T-cell (primary cell): Measurements from ENCODE around the gene EPB41L2. TPM values are rescaled to one million over a fixed set of nuclear protein-coding genes. Genes with fewer than 3 reads are reported as not detected.
A peak's percentile ranks its signal among the peaks of the same experiment; 100 is the strongest.

ENCODE experiments used
- ATAC-seq, 4 experiments: fragments of 200-7000 bp in 3 of 4; fragments of 150-1000 bp in 1 of 4; cut with Tn5 transposase; replicated peaks in 1 of 4; 1 replicate in 3 of 4; 2 replicates in 1 of 4; pipeline ENCODE4 v1.10.0; 2021; ENCODE audit warnings: moderate library complexity in 3 of 4, mild to moderate bottlenecking in 2 of 4, moderate number of reproducible peaks in 1 of 4
- CTCF ChIA-PET, 2 donors: fragments of 300-600 bp; sonication (Branson Sonifier 250); formaldehyde crosslinking; loops; one replicate each; lab custom pipeline; 2022; ENCODE audit warnings: antibody characterized with exemption in 2 of 2; lab: Charles Lee
- POLR2A ChIA-PET, 2 donors: fragments of 300-600 bp; sonication (Branson Sonifier 250); formaldehyde crosslinking; loops; one replicate each; lab custom pipeline; 2022; ENCODE audit warnings: antibody characterized with exemption in 2 of 2; lab: Charles Lee
- DNase-seq, 35 experiments: peaks; one replicate each; pipeline versions ENCODE4 v3.0.0 to v3.0.0-alpha.2; 2013 to 2023
- H3K27ac ChIP-seq: one replicate; pipeline ENCODE4 v1.5.1; 2013; ENCODE audit warnings: low read length
- H3K27me3 ChIP-seq, 2 experiments: replicated peaks in 1 of 2; 1 replicate in 1 of 2; 2 replicates in 1 of 2; pipeline versions ENCODE4 v1.6.1 to v1.7.0; 2013; ENCODE audit warnings: low read length in 1 of 2, mixed read lengths in 1 of 2; ENCODE audit not compliant: control insufficient read depth in 2 of 2, insufficient read depth in 2 of 2; ENCODE audit errors: extremely low read depth in 1 of 2
- H3K36me3 ChIP-seq, 2 donors: 1 replicate in 1 of 2; 2 replicates in 1 of 2; pipeline versions ENCODE4 v1.6.1 to v1.7.0; 2013; ENCODE audit warnings: low read length in 1 of 2; ENCODE audit not compliant: control insufficient read depth in 2 of 2, insufficient read depth in 1 of 2; ENCODE audit errors: extremely low read depth in 1 of 2
- H3K4me1 ChIP-seq, 2 experiments: 1 replicate in 1 of 2; 2 replicates in 1 of 2; pipeline versions ENCODE4 v1.6.1 to v1.7.0; 2013; ENCODE audit warnings: low read length in 2 of 2, mixed read lengths in 1 of 2; ENCODE audit not compliant: insufficient read depth in 2 of 2, control insufficient read depth in 1 of 2; ENCODE audit errors: extremely low read depth in 1 of 2
- H3K4me3 ChIP-seq, 2 donors: 1 replicate in 1 of 2; 2 replicates in 1 of 2; pipeline versions ENCODE4 v1.5.1 to v1.7.0; 2013; ENCODE audit warnings: mild to moderate bottlenecking in 2 of 2, low read length in 1 of 2, moderate library complexity in 1 of 2; ENCODE audit not compliant: control insufficient read depth in 1 of 2; ENCODE audit errors: extremely low read depth in 1 of 2
- H3K9me3 ChIP-seq: 2 replicates; pipeline ENCODE4 v1.7.0; 2013
- H3K27ac Mint-ChIP-seq, 2 donors: one replicate each; pipeline ENCODE4 v1.8.0; 2020 to 2021; ENCODE audit warnings: mild to moderate bottlenecking in 2 of 2, mixed read lengths in 2 of 2
- H3K27me3 Mint-ChIP-seq, 2 donors: one replicate each; pipeline ENCODE4 v1.8.0; 2021 to 2022; ENCODE audit warnings: mixed read lengths in 2 of 2
- H3K36me3 Mint-ChIP-seq: one replicate; pipeline ENCODE4 v1.8.0; 2021; ENCODE audit warnings: mixed read lengths
- H3K4me1 Mint-ChIP-seq, 3 donors: one replicate each; pipeline ENCODE4 v1.8.0; 2020 to 2022; ENCODE audit warnings: mixed read lengths in 3 of 3, mild to moderate bottlenecking in 1 of 3
- H3K4me3 Mint-ChIP-seq, 3 donors: one replicate each; pipeline ENCODE4 v1.8.0; 2020 to 2022; ENCODE audit warnings: mild to moderate bottlenecking in 3 of 3, mixed read lengths in 3 of 3, moderate library complexity in 3 of 3
- H3K9me3 Mint-ChIP-seq, 3 donors: one replicate each; pipeline ENCODE4 v1.8.0; 2020 to 2022; ENCODE audit warnings: mixed read lengths in 3 of 3
- WGBS: methylation state at CpG from one replicate; pipeline ENCODE4 v1.1.5; 2013; ENCODE audit warnings: missing lambda C conversion rate; ENCODE audit not compliant: insufficient coverage; 5-methylcytosine and 5-hydroxymethylcytosine counted together
- total RNA-seq, 35 experiments: library from RNA in 6 of 35; stranded (reverse) in 6 of 35; fragments of 120-200 nt in 1 of 35; gene quantifications; one replicate each; pipeline versions ENCODE4 v1.2.1 to v1.2.4 and lab custom pipeline; 2013 to 2026

EPB41L2 gene
- total RNA-seq, 5 donors from 2014 or later (not counting 1 experiment from before 2014, with no cell fraction given): 11.1 to 15.0 (median 13.6) TPM

GRCh38 chr6:131060311-131060710 is 2.7 kb downstream of the EPB41L2 start:
- Histone ChIP-seq H3K4me3 (no peak overlapping the region), H3K27ac (no peak overlapping the region), H3K9me3 (peaks cover 5% of the 10 kb centered on the region), H3K36me3 (no peaks in the 10 kb centered on the region), H3K4me1 (peaks cover 13 to 17% of the 10 kb centered on the region in 2 experiments), H3K27me3 (peaks cover 0 to 3% of the 10 kb centered on the region in 2 experiments)
- peak overlapping the region in 1 of 3 donors; percentile 82 for H3K4me3 Mint-ChIP-seq
- H3K36me3 Mint-ChIP-seq: peaks cover 3% of the 10 kb centered on the region
- no CpG with 5 or more reads among the region's 3 CpGs for WGBS
- peaks cover 0 to 17% (median 16%) of the 10 kb centered on the region in 3 donors for H3K9me3 Mint-ChIP-seq
- POLR2A ChIA-PET: no interaction called here
- CTCF ChIA-PET: interaction anchor here in 1 of 2 donors (1.4 kb wide), 1 partner anchor 568 kb away, joined by 4 read pairs; the partner anchor contains the start of gene MED23
- ATAC-seq (no peak), DNase-seq (no peak)
- peak overlapping the region; percentile 9 to 30 for H3K27ac Mint-ChIP-seq
- peaks cover 21 to 28% (median 25%) of the 10 kb centered on the region in 3 donors for H3K4me1 Mint-ChIP-seq
- no peaks in the 10 kb centered on the region for H3K27me3 Mint-ChIP-seq

DNA sequence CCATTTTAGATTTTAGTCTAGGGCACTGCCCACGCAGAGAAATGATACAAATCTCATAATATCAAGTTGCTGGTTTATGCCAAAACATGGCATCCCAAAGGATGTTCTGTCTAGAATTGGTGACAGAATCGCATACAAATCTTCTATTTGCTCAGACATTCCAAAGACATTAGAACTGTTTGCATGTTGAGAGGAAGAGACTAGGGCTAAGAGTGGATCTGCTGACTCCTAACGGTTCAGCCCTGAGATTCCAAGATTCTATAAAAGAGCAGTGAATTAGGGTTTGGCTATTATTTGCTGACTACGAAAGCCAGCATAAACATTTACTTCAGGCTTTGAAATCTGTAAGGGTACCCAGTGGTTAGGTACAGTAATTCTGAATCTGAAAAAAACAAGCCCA is 3.6 kb downstream of the EPB41L2 start:
- CTCF ChIA-PET: no interaction called here
- Mint-ChIP-seq H3K9me3 (peaks cover 2 to 21% (median 19%) of the 10 kb centered on the region in 3 donors), H3K27ac (no peak overlapping the region), H3K4me1 (peaks cover 21 to 28% (median 25%) of the 10 kb centered on the region in 3 donors), H3K4me3 (no peak overlapping the region), H3K27me3 (no peaks in the 10 kb centered on the region), H3K36me3 (peaks cover 4% of the 10 kb centered on the region)
- ATAC-seq: no peak
- peaks cover 5% of the 10 kb centered on the region for H3K9me3 ChIP-seq
- no peak overlapping the region for H3K4me3 ChIP-seq
- 83% methylated on average over 1 of the region's 4 CpGs for WGBS
- H3K27me3 ChIP-seq: peaks cover 0 to 3% of the 10 kb centered on the region in 2 experiments
- peaks cover 13 to 17% of the 10 kb centered on the region in 2 experiments for H3K4me1 ChIP-seq
- POLR2A ChIA-PET: no interaction called here
- H3K36me3 ChIP-seq: no peaks in the 10 kb centered on the region
- DNase-seq: no peak
- H3K27ac ChIP-seq: no peak overlapping the region

DNA sequence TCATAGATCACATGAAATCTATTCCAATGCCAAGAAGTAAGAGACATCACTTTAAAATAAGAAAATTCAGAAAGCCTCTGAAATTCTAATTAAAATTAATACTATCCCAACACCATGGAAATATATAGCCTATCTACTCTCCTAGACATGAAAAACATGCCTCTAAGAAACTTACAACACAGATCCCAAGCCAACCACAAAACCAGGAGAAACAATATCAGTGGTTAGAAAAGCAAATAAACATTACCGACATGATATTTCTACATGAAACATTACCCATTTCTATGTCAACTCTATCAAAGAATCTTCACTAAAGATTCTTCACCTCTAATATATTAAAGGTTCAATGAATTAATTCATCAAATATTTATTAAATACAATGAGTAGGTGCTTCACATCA is 4.8 kb downstream of the EPB41L2 start:
- Mint-ChIP-seq H3K27me3 (no peaks in the 10 kb centered on the region), H3K36me3 (peaks cover 11% of the 10 kb centered on the region), H3K27ac (no peak overlapping the region), H3K4me1 (peaks cover 12 to 21% (median 20%) of the 10 kb centered on the region in 3 donors), H3K4me3 (no peak overlapping the region), H3K9me3 (peaks cover 9 to 29% (median 28%) of the 10 kb centered on the region in 3 donors)
- ATAC-seq (no peak), DNase-seq (no peak)
- WGBS: no CpG with 5 or more reads among the region's 1 CpG
- peaks cover 10% of the 10 kb centered on the region in 2 experiments for H3K4me1 ChIP-seq
- H3K9me3 ChIP-seq: peaks cover 11% of the 10 kb centered on the region
- POLR2A ChIA-PET: no interaction called here
- no peak overlapping the region for H3K4me3 ChIP-seq
- H3K36me3 ChIP-seq: no peaks in the 10 kb centered on the region
- H3K27me3 ChIP-seq: peaks cover 0 to 3% of the 10 kb centered on the region in 2 experiments
- CTCF ChIA-PET: no interaction called here
- H3K27ac ChIP-seq: no peak overlapping the region

DNA sequence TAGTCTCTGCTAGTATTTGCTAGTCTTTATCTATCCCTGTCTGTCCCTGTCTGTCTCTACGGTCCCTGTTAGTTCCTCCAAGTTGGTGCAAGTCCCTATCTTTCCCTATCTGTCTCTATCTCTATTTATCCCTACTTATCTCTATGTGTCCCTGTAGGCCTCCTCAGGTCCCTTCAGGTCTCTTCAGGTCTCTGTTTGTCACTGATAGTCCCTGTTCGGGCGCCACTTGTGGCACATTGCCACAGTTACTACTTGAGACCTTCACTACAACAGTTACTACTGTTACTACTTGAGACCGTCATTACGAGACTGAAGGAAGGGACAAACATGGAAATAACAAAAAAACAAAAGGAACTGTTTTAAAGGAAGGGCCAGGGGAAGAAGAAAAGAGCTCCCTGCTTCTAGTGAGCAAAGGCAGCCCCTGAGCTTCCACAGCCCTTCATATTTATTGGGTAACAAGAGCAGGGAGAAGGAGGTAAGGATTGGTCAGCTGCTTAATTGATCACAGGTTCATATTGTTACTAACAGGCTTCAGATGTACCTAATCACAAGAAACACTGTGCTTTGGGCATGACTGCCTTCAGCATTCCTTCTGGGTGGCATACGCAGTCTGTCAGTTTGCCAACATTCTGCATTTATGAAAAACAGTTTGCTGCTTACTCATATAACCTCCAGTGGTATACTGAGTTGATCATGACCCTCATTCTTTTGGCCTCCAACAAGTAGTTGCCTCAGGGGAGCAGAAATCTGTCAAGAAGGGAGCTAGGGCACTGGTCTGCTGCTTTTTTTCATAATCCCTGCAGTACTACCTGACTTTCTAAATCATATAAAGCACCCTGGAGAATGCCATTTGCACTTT is 8.4 kb downstream of the EPB41L2 start:
- H3K36me3 Mint-ChIP-seq: peaks cover 17% of the 10 kb centered on the region
- no peak for ATAC-seq
- Histone ChIP-seq H3K9me3 (peaks cover 13% of the 10 kb centered on the region), H3K36me3 (no peaks in the 10 kb centered on the region), H3K4me1 (no peaks in the 10 kb centered on the region), H3K27me3 (no peaks in the 10 kb centered on the region), H3K4me3 (no peak overlapping the region), H3K27ac (no peak overlapping the region)
- 97% methylated on average over 2 of the region's 6 CpGs for WGBS
- H3K27me3 Mint-ChIP-seq: peaks cover 0 to 2% of the 10 kb centered on the region in 2 donors
- no peak for DNase-seq
- CTCF ChIA-PET: no interaction called here
- POLR2A ChIA-PET: no interaction called here
- no peaks in the 10 kb centered on the region for H3K4me1 Mint-ChIP-seq
- H3K27ac Mint-ChIP-seq: no peak overlapping the region
- peaks cover 13 to 35% (median 29%) of the 10 kb centered on the region in 3 donors for H3K9me3 Mint-ChIP-seq
- H3K4me3 Mint-ChIP-seq: no peak overlapping the region

DNA sequence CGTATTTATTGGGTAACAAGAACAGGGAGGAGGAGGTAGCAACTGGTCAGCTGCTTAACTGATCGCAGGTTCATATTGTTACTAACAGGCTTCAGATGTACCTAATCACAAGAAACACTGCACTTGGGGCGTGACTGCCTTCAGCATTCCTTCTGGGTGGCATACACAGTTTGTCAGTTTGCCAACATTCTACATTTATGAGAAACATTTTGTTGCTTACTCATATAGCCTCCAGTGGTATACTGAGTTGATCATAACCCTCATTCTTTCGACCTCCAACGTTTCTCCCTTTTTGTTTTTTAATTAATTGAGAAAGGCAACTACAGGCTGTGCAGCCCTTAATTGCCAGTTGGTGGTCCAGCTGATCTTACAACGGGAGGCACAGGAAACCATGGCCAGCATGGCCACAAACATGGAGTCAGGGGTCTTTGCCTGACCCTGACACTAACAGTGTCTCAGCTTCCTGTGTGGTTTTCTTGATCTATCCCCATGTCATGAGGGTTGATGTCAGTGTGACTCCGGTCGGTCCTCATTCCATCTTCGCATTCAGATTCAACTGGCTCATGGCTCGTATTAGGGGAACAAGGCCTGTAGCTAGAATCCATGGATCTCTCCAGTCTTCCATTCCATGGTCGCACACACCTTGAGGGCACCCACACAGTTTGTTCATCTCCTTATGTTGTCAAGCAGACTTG is 9.4 kb downstream of the EPB41L2 start:
- Mint-ChIP-seq H3K36me3 (peaks cover 17% of the 10 kb centered on the region), H3K9me3 (peaks cover 13 to 35% (median 29%) of the 10 kb centered on the region in 3 donors)

DNA sequence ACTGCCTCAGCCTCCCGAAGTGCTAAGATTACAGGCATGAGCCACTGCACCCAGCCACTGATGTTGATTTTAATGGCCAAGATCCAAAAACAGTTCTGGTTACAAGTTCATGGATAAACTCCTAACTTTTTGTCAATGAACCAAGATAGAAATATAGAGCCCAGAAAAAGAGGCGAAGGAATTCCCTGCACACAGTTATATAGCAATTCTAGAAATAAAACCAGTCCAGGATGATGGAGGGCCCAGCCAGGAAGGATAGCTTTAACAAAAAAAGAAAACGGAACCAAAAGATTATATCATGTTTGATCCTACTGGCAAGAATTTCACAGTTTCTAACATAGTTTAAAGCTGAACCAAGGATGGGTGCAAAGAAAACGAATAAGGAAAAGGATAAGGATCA is 10.9 kb downstream of the EPB41L2 start:
- Mint-ChIP-seq H3K9me3 (peaks cover 13 to 34% (median 29%) of the 10 kb centered on the region in 3 donors), H3K27ac (no peak overlapping the region), H3K36me3 (peaks cover 19% of the 10 kb centered on the region), H3K4me1 (no peaks in the 10 kb centered on the region), H3K27me3 (peaks cover 0 to 2% of the 10 kb centered on the region in 2 donors), H3K4me3 (no peak overlapping the region)
- Histone ChIP-seq H3K27me3 (no peaks in the 10 kb centered on the region), H3K4me1 (no peaks in the 10 kb centered on the region), H3K36me3 (no peaks in the 10 kb centered on the region), H3K27ac (no peak overlapping the region), H3K9me3 (peaks cover 13% of the 10 kb centered on the region), H3K4me3 (no peak overlapping the region)
- ATAC-seq (no peak), DNase-seq (no peak)
- POLR2A ChIA-PET: interaction anchor here in 1 of 2 donors (0.6 kb wide), 2 partner anchors 8 to 20 kb away, joined by 3 to 13 read pairs; no protein-coding TSS in a partner anchor
- WGBS: 100% methylated on average over 1 of the region's 4 CpGs
- CTCF ChIA-PET: no interaction called here

More for the DNA sequence above, 9.4 kb downstream of the EPB41L2 start:
- no peak for DNase-seq
- Histone ChIP-seq H3K9me3 (peaks cover 13% of the 10 kb centered on the region), H3K27me3 (no peaks in the 10 kb centered on the region), H3K27ac (no peak overlapping the region), H3K4me3 (no peak overlapping the region), H3K36me3 (no peaks in the 10 kb centered on the region), H3K4me1 (no peaks in the 10 kb centered on the region)
- 89% methylated on average over 3 of the region's 11 CpGs for WGBS
- ChIA-PET POLR2A (interaction anchor here in 1 of 2 donors (0.6 kb wide), 1 partner anchor 574 kb away, joined by 9 read pairs; no protein-coding TSS in a partner anchor), CTCF (interaction anchor here (0.6 to 0.7 kb wide), 2 partner anchors 169 to 731 kb away, joined by 3 to 7 read pairs; no protein-coding TSS in a partner anchor)
- ATAC-seq: no peak
- H3K4me1 Mint-ChIP-seq: no peaks in the 10 kb centered on the region
- H3K27me3 Mint-ChIP-seq: peaks cover 0 to 2% of the 10 kb centered on the region in 2 donors
- no peak overlapping the region for H3K27ac Mint-ChIP-seq
- H3K4me3 Mint-ChIP-seq: no peak overlapping the region
